ENCODE results near the gene TAF3.

DNA sequence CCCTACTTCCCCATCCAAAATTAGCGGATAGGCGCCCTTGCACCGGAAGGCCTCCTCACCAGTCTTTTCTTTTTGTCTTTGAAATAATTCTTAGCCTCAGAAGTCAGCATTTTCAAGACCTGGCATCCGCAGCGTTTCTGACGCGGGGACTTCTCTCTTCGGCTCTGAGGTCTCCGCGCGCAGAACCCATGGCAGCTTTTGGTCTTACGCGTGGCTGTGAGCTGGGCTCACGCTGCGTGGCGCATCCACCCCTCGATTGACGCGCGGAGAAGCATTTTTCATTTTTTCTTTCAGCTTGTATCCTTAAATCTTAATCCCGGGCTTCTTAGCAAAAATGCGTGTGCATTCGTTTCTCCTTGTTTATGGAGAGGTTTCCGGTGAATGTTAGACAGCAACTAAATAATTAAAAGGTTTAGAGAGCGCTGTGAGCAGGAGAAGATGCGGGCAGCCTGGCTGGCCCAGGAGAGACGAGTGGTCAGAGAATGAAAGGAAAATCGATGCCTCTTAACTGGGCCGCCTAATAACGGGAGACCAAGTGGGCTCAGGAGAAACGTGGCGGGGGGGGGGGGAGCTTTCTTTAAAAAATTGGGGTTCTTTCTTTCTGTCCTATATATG is 234.1 kb downstream of the TAF3 start:
- TF ChIP-seq, protein P1, sequence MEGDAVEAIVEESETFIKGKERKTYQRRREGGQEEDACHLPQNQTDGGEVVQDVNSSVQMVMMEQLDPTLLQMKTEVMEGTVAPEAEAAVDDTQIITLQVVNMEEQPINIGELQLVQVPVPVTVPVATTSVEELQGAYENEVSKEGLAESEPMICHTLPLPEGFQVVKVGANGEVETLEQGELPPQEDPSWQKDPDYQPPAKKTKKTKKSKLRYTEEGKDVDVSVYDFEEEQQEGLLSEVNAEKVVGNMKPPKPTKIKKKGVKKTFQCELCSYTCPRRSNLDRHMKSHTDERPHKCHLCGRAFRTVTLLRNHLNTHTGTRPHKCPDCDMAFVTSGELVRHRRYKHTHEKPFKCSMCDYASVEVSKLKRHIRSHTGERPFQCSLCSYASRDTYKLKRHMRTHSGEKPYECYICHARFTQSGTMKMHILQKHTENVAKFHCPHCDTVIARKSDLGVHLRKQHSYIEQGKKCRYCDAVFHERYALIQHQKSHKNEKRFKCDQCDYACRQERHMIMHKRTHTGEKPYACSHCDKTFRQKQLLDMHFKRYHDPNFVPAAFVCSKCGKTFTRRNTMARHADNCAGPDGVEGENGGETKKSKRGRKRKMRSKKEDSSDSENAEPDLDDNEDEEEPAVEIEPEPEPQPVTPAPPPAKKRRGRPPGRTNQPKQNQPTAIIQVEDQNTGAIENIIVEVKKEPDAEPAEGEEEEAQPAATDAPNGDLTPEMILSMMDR (optimal IDR thresholded peaks at IDR 0.05 in 1 of 3, IDR thresholded peaks at IDR 0.05 in 1 of 3, conservative IDR thresholded peaks at IDR 0.05 in 1 of 3; ENCODE audit: extremely low read depth in 1 of 3, insufficient read depth in 2 of 3, low read length in 3 of 3) = no peak
- TF ChIP-seq EZH2 (IDR thresholded peaks at IDR 0.05; ENCODE audit: low read length) = no peak

Measured in keratinocyte (primary cell).